ENCODE data around the gene CES2.

The CES2 gene

DNA sequence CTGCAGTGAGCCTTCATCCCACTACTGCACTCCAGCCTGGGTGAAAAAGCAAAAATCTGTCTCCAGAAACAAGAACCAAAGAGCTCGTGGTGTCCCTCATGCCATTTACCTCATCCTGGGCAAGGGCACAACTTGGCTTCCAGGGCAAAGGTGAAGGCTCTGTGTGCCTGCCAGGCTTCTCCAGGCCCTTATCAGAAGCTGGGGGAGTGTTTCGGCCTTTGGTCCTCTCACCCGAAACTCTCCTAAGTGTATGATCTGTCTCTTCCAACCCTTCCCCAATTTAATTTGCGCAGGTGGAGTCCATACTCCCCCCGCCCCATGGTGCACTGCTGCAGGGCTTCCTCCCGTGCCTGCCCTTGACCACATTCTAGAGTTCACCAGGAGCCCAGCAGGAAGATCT lies 1.1 kb downstream of the CES2 start:
- in situ Hi-C loops (cut with MboI; ENCODE audit: low pct_unique_long_range_greater_than_20kb, low sequenced_read_pairs, unreplicated experiment): no loop called here
- TF ChIP-seq, protein P1, sequence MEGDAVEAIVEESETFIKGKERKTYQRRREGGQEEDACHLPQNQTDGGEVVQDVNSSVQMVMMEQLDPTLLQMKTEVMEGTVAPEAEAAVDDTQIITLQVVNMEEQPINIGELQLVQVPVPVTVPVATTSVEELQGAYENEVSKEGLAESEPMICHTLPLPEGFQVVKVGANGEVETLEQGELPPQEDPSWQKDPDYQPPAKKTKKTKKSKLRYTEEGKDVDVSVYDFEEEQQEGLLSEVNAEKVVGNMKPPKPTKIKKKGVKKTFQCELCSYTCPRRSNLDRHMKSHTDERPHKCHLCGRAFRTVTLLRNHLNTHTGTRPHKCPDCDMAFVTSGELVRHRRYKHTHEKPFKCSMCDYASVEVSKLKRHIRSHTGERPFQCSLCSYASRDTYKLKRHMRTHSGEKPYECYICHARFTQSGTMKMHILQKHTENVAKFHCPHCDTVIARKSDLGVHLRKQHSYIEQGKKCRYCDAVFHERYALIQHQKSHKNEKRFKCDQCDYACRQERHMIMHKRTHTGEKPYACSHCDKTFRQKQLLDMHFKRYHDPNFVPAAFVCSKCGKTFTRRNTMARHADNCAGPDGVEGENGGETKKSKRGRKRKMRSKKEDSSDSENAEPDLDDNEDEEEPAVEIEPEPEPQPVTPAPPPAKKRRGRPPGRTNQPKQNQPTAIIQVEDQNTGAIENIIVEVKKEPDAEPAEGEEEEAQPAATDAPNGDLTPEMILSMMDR (IDR thresholded peaks at IDR 0.05; ENCODE audit: extremely low read depth, insufficient read depth, missing control alignments): no peak

DNA sequence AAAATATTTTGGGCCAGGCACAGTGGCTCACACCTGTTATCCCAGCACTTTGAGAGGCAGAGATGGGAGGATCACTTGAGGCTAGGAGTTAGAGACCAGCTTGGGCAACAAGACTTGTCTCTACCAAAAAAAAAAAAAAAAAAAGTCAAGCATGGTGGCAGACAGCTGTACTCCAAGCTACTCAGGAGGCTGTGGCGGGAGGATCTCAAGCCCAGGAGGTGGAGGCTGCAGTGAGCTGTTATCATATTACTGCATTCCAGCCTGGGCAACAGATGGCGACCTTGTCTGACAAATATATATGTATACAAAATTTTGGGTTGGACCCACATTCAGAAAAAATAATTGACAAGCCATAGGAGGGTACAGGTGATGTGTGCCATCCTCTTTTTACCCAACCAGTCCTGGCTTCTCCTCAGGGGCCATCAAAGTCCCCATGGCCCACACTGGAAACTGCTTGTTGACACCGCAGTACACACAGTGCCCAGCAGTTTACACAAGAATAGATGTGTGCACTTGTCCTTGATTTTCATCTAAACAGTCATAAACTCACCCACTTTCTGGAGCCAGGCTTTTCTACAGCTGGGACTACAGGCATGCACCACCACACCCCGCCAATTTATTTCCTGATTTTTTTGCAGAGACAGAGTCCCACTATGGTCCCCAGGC lies 1.7 kb downstream of the CES2 start:
- no peak for DNase-seq (ENCODE audit: low spot score)
- in situ Hi-C loops (cut with MboI; ENCODE audit: low pct_unique_long_range_greater_than_20kb, low sequenced_read_pairs, unreplicated experiment): no loop called here
- TF ChIP-seq, protein P1 (IDR thresholded peaks at IDR 0.05; ENCODE audit: extremely low read depth, insufficient read depth, missing control alignments): no peak

More for the DNA sequence above, 1.1 kb downstream of the CES2 start:
- DNase-seq (ENCODE audit: low spot score): no peak

DNA sequence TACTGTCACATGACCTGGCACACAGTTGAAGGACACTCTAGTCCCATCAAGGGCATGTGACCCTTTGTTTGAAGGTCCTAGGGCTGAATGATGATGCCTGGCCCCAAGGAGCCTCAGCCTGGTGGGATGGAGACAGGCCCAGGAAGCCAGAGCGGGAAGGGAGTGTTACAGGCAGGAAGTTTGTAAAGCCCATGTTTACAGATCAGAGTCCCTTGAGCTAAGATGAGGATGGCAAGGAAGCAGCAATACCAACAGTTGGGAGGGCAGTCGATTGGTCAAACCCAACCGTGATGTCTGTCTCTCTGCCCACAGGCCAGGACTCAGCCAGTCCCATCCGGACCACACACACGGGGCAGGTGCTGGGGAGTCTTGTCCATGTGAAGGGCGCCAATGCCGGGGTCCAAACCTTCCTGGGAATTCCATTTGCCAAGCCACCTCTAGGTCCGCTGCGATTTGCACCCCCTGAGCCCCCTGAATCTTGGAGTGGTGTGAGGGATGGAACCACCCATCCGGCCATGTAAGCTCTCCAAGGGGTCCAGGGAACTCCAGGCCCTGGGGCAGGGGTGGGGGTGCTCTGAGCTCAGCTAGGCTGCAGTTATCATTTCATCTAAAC lies 2.5 kb downstream of the CES2 start:
- TF ChIP-seq, protein P1 (IDR thresholded peaks at IDR 0.05; ENCODE audit: extremely low read depth, insufficient read depth, missing control alignments): no peak
- in situ Hi-C loops (cut with MboI; ENCODE audit: low pct_unique_long_range_greater_than_20kb, low sequenced_read_pairs, unreplicated experiment): no loop called here
- DNase-seq (ENCODE audit: low spot score): no peak

DNA sequence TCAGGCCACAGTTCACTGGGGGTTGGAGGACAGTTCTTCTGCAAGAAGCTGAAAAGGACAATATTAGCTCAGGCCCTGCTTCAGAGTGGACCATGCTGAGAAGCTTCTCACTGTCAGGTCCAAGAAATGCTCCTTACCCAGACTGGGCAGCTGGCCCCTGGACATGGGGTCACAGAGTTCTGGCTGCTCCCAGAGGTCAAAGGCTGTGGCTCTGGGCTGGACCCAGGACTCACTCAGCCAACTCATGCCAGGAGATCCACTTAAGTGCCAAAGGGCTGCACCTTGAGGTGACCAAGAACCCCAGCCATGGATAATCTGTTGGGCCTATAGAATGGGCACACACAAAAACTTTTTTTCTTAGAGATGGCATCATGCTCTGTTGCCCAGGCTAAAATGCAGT lies 4.0 kb downstream of the CES2 start:
- TF ChIP-seq, protein P1 (IDR thresholded peaks at IDR 0.05; ENCODE audit: extremely low read depth, insufficient read depth, missing control alignments): no peak
- in situ Hi-C loops (cut with MboI; ENCODE audit: low pct_unique_long_range_greater_than_20kb, low sequenced_read_pairs, unreplicated experiment): no loop called here
- DNase-seq (ENCODE audit: low spot score): no peak

DNA sequence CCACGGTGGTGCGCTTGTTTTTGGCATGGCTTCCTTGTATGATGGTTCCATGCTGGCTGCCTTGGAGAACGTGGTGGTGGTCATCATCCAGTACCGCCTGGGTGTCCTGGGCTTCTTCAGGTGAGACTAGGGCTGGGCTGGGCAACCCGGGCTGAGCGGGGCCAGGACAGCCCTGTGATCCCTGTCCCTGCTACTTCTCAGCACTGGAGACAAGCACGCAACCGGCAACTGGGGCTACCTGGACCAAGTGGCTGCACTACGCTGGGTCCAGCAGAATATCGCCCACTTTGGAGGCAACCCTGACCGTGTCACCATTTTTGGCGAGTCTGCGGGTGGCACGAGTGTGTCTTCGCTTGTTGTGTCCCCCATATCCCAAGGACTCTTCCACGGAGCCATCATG lies 4.9 kb downstream of the CES2 start:
- in situ Hi-C loops (cut with MboI; ENCODE audit: low pct_unique_long_range_greater_than_20kb, low sequenced_read_pairs, unreplicated experiment): no loop called here
- TF ChIP-seq, protein P1 (IDR thresholded peaks at IDR 0.05; ENCODE audit: extremely low read depth, insufficient read depth, missing control alignments): no peak
- DNase-seq (ENCODE audit: low spot score): no peak

DNA sequence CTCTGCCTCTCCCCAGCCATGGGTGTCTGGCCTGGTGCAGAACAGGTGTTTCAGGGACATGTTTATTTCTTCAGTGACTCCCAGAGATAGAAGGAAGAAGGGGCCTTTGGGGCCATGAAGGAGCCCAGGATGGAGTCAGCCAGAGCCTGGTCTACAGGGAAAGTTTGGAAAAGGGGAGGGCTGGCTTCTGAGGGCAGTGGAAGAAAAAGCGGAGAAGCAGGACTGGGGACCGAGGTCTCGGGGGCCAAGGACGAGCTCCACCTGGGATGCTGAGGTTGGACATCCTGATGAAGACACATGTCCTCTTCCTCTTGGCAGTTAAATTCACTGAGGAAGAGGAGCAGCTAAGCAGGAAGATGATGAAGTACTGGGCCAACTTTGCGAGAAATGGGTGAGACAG lies 7.7 kb downstream of the CES2 start:
- in situ Hi-C loops (cut with MboI; ENCODE audit: low pct_unique_long_range_greater_than_20kb, low sequenced_read_pairs, unreplicated experiment): no loop called here
- DNase-seq (ENCODE audit: low spot score): no peak
- TF ChIP-seq, protein P1 (IDR thresholded peaks at IDR 0.05; ENCODE audit: extremely low read depth, insufficient read depth, missing control alignments): no peak
